HepG2 (cell line): ENCODE data around the gene RPL6. TPM values are rescaled to one million over a fixed set of nuclear protein-coding genes. Genes with fewer than 3 reads are reported as not detected.

Experiments
- MTA1 ChIP-seq: sonication (generic); formaldehyde crosslinking; IDR thresholded peaks from 2 replicates; pipeline ENCODE4 v1.4.0; 2020; ENCODE audit warnings: missing genetic modification reagents, mild to moderate bottlenecking, borderline replicate concordance
- NCOA2 ChIP-seq: sonication (generic); formaldehyde crosslinking; IDR thresholded peaks from 2 replicates; pipeline ENCODE4 v1.8.0; 2022; ENCODE audit warnings: inconsistent platforms
- NR2F1 ChIP-seq, 2 experiments: fragments of 450-650 bp in 1 of 2; formaldehyde crosslinking in 1 of 2; IDR thresholded peaks; 2 replicates each; pipeline versions ENCODE4 v1.5.0 to v1.6.1; 2016 to 2020; ENCODE audit warnings: mild to moderate bottlenecking in 1 of 2, missing compliant biosample characterization in 1 of 2, missing genetic modification reagents in 1 of 2, moderate library complexity in 1 of 2
- NR3C1 ChIP-seq: sonication (generic); formaldehyde crosslinking; IDR thresholded peaks from 2 replicates; pipeline ENCODE4 v1.4.0; 2020; ENCODE audit warnings: missing genetic modification reagents
- PCBP2 ChIP-seq: fragments of 200-400 bp; formaldehyde crosslinking; optimal IDR thresholded peaks from 2 replicates; pipeline ENCODE3; 2018; ENCODE audit warnings: low read length, low read depth; ENCODE audit not compliant: poor library complexity, severe bottlenecking
- POGZ ChIP-seq: sonication (generic); formaldehyde crosslinking; IDR thresholded peaks from 2 replicates; pipeline ENCODE4 v1.4.0; 2020; ENCODE audit warnings: mild to moderate bottlenecking, missing genetic modification reagents
- SATB2 ChIP-seq: sonication (generic); formaldehyde crosslinking; IDR thresholded peaks from 2 replicates; pipeline ENCODE4 v1.5.0; 2020; ENCODE audit warnings: missing genetic modification reagents
- SP1 ChIP-seq, 2 experiments: fragments of 450-650 bp in 1 of 2; sonication (generic) in 1 of 2; formaldehyde crosslinking in 1 of 2; IDR thresholded peaks; 2 replicates each; pipeline versions ENCODE4 v1.4.0 to v1.6.1; 2016 to 2020; ENCODE audit warnings: missing genetic modification reagents in 1 of 2
- STAT5B ChIP-seq: sonication (generic); formaldehyde crosslinking; IDR thresholded peaks from 2 replicates; pipeline ENCODE4 v1.4.0; 2020; ENCODE audit warnings: missing genetic modification reagents
- TFE3 ChIP-seq: IDR thresholded peaks from 2 replicates; pipeline ENCODE4 v1.6.1; 2016
- XBP1 ChIP-seq: sonication (generic); formaldehyde crosslinking; IDR thresholded peaks from 2 replicates; pipeline ENCODE4 v1.5.0; 2020; ENCODE audit warnings: missing genetic modification reagents
- YY1 ChIP-seq: IDR thresholded peaks from 2 replicates; pipeline ENCODE4 v1.6.1; 2011; ENCODE audit warnings: low read length, low read depth, moderate library complexity, mild to moderate bottlenecking; ENCODE audit not compliant: insufficient read depth, insufficient replicate concordance
- ZFP1 ChIP-seq: IDR thresholded peaks from 2 replicates; pipeline ENCODE4 v1.6.1; 2016
- ZMYM2 ChIP-seq: sonication (generic); formaldehyde crosslinking; IDR thresholded peaks from 2 replicates; pipeline ENCODE4 v1.8.0; 2022; ENCODE audit warnings: mild to moderate bottlenecking, missing genetic modification reagents
- ZNF121 ChIP-seq: sonication (generic); formaldehyde crosslinking; IDR thresholded peaks from 2 replicates; pipeline ENCODE4 v1.5.0; 2020; ENCODE audit warnings: mild to moderate bottlenecking, missing genetic modification reagents
- ZNF224 ChIP-seq: sonication (generic); formaldehyde crosslinking; IDR thresholded peaks from 2 replicates; pipeline ENCODE4 v1.5.0; 2020; ENCODE audit warnings: mild to moderate bottlenecking, missing genetic modification reagents
- ZNF552 ChIP-seq: sonication (generic); formaldehyde crosslinking; IDR thresholded peaks from 2 replicates; pipeline ENCODE4 v1.9.0; 2022; ENCODE audit warnings: missing genetic modification reagents, mild to moderate bottlenecking, borderline replicate concordance
- ZNF605 ChIP-seq: sonication (generic); formaldehyde crosslinking; IDR thresholded peaks from 2 replicates; pipeline ENCODE4 v1.8.0; 2022; ENCODE audit warnings: mild to moderate bottlenecking, missing genetic modification reagents
- ZNF737 ChIP-seq: sonication (generic); formaldehyde crosslinking; IDR thresholded peaks from 2 replicates; pipeline ENCODE4 v1.5.0; 2020; ENCODE audit warnings: missing genetic modification reagents, mild to moderate bottlenecking, borderline replicate concordance
- polyA plus RNA-seq, 8 experiments: library from polyadenylated mRNA; depleted of rRNA in 3 of 8; stranded (reverse) in 7 of 8; unstranded in 1 of 8; fragments of >200 nt; fragmentation: Illumina TruSeq in 4 of 8; extraction: Trizol in 4 of 8; gene quantifications; 2 replicates each; pipeline versions ENCODE4 v1.2.1 to v1.2.3, GENCODE V29; 2011 to 2016; ENCODE audit warnings: low read depth in 4 of 8, missing spikeins in 1 of 8, mixed read lengths in 1 of 8; ENCODE audit not compliant: insufficient read depth in 1 of 8
- total RNA-seq, 5 experiments: library from RNA; depleted of rRNA; stranded (reverse); fragments of >200 nt; fragmentation: Illumina TruSeq; extraction: Trizol; gene quantifications; 2 replicates each; pipeline ENCODE4 v1.2.3, GENCODE V29; 2016; ENCODE audit warnings: low read depth in 1 of 5
- TF ChIP-seq, protein P1 (sequence below): conservative IDR thresholded peaks from 2 replicates; pipeline ENCODE4 v1.6.1; 2018; ENCODE audit warnings: missing genetic modification reagents
- TF ChIP-seq, protein P2 (sequence below): IDR thresholded peaks from 2 replicates; pipeline ENCODE4 v1.6.1; 2016; ENCODE audit warnings: mild to moderate bottlenecking
- TF ChIP-seq, protein P3 (sequence below): sonication (generic); formaldehyde crosslinking; IDR thresholded peaks from 2 replicates; pipeline ENCODE4 v1.5.1; 2020; ENCODE audit warnings: mild to moderate bottlenecking, missing genetic modification reagents, borderline replicate concordance
- TF ChIP-seq, protein P4 (sequence below): sonication (generic); formaldehyde crosslinking; IDR thresholded peaks from 2 replicates; pipeline ENCODE4 v1.5.0; 2020; ENCODE audit warnings: mild to moderate bottlenecking, missing genetic modification reagents

RPL6 gene
- total and polyA plus RNA-seq, 2 of the 13 experiments (the other 11 are each of a cell fraction or from before 2014, with no cell fraction given): 1,551 to 1,719 TPM

- peak; percentile 37 for TF ChIP-seq ZNF121
- TF ChIP-seq, protein P1, sequence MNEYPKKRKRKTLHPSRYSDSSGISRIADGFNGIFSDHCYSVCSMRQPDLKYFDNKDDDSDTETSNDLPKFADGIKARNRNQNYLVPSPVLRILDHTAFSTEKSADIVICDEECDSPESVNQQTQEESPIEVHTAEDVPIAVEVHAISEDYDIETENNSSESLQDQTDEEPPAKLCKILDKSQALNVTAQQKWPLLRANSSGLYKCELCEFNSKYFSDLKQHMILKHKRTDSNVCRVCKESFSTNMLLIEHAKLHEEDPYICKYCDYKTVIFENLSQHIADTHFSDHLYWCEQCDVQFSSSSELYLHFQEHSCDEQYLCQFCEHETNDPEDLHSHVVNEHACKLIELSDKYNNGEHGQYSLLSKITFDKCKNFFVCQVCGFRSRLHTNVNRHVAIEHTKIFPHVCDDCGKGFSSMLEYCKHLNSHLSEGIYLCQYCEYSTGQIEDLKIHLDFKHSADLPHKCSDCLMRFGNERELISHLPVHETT (CRISPR knock-in tag): peak; percentile 88
- TF ChIP-seq MTA1: peak; percentile 86; the same call in 1 of the 2 replicates
- TF ChIP-seq, protein P2, sequence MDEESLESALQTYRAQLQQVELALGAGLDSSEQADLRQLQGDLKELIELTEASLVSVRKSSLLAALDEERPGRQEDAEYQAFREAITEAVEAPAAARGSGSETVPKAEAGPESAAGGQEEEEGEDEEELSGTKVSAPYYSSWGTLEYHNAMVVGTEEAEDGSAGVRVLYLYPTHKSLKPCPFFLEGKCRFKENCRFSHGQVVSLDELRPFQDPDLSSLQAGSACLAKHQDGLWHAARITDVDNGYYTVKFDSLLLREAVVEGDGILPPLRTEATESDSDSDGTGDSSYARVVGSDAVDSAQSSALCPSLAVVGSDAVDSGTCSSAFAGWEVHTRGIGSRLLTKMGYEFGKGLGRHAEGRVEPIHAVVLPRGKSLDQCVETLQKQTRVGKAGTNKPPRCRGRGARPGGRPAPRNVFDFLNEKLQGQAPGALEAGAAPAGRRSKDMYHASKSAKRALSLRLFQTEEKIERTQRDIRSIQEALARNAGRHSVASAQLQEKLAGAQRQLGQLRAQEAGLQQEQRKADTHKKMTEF (CRISPR knock-in tag): no peak; the same call in 1 of the 2 replicates
- TF ChIP-seq PCBP2: no peak
- TF ChIP-seq, protein P3, sequence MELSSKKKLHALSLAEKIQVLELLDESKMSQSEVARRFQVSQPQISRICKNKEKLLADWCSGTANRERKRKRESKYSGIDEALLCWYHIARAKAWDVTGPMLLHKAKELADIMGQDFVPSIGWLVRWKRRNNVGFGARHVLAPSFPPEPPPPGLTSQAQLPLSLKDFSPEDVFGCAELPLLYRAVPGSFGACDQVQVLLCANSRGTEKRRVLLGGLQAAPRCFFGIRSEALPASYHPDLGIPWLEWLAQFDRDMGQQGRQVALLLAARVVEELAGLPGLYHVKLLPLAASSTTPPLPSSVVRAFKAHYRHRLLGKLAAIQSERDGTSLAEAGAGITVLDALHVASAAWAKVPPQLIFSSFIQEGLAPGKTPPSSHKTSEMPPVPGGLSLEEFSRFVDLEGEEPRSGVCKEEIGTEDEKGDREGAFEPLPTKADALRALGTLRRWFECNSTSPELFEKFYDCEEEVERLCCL: no peak
- no peak for TF ChIP-seq XBP1 (CRISPR knock-in tag)
- TF ChIP-seq STAT5B (CRISPR knock-in tag): 0 out of 2 replicates have a peak, but pooled peaks have one; percentile 23
- TF ChIP-seq POGZ (CRISPR knock-in tag): peak; percentile 91
- TF ChIP-seq NR2F1 (CRISPR knock-in tag; IDR thresholded peaks at IDR 0.05): no peak
- no peak for TF ChIP-seq TFE3 (CRISPR knock-in tag)
- TF ChIP-seq ZNF224 (CRISPR knock-in tag): peak; percentile 20; the same call in 1 of the 2 replicates
- no peak for TF ChIP-seq ZNF737
- TF ChIP-seq YY1: peak; percentile 88
- no peak for TF ChIP-seq ZFP1
- no peak for TF ChIP-seq ZMYM2 (CRISPR knock-in tag)
- no peak for TF ChIP-seq SP1 (IDR thresholded peaks at IDR 0.05)
- TF ChIP-seq SP1 (CRISPR knock-in tag; IDR thresholded peaks at IDR 0.05): peak; percentile 77; the same call in 1 of the 2 replicates
- no peak for TF ChIP-seq SATB2 (CRISPR knock-in tag)
- no peak for TF ChIP-seq ZNF605 (CRISPR knock-in tag)
- no peak for TF ChIP-seq NR3C1 (CRISPR knock-in tag)
- TF ChIP-seq ZNF552: no peak
- TF ChIP-seq NCOA2 (CRISPR knock-in tag): peak; percentile 38; the same call in 1 of the 2 replicates
- TF ChIP-seq, protein P4, sequence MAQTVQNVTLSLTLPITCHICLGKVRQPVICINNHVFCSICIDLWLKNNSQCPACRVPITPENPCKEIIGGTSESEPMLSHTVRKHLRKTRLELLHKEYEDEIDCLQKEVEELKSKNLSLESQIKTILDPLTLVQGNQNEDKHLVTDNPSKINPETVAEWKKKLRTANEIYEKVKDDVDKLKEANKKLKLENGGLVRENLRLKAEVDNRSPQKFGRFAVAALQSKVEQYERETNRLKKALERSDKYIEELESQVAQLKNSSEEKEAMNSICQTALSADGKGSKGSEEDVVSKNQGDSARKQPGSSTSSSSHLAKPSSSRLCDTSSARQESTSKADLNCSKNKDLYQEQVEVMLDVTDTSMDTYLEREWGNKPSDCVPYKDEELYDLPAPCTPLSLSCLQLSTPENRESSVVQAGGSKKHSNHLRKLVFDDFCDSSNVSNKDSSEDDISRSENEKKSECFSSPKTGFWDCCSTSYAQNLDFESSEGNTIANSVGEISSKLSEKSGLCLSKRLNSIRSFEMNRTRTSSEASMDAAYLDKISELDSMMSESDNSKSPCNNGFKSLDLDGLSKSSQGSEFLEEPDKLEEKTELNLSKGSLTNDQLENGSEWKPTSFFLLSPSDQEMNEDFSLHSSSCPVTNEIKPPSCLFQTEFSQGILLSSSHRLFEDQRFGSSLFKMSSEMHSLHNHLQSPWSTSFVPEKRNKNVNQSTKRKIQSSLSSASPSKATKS: no peak
Measured at GRCh38 chr12:112418608-112419296, 9.3 kb upstream of the RPL6 start, which contains the start of gene PTPN11 (continued).
